ENCODE results near the gene PBRM1. TPM values are rescaled to one million over a fixed set of nuclear protein-coding genes. Genes with fewer than 3 reads are reported as not detected.

The PBRM1 gene
- total and polyA plus RNA-seq, 2 donors (not counting 1 experiment from before 2014, with no cell fraction given): 16.8 to 85.9 TPM

DNA sequence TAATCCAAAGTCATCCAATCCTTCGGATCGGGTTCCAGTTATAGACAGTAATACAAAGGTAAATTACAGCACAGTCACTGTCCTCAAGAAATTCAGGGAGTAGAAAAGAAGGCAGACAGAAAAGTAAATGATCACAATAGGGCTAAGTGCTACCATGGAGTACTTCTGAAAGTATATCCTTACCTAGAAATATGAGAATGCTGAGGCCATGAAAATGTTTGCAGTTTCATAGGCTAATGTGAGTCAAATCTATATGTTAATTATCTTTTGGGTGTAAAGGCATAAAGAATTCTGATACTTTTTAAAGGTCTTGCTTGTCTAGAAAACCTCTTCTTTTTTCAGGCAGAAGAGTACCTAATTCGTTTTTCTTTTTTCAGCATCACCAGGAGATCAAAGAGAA, 29.8 kb downstream of the PBRM1 start:
- no peak overlapping the region for H3K4me3 ChIP-seq (ENCODE audit: control extremely low read depth in 1 of 5, extremely low read depth in 1 of 5, insufficient read depth in 1 of 5, low read depth in 2 of 5, low read length in 4 of 5)
- intact Hi-C loops (cut with micrococcal nuclease): no loop called here
- Mint-ChIP-seq H3K9me3 (ENCODE audit: insufficient read depth) (no peaks in the 10 kb centered on the region), H3K4me3 (no peak overlapping the region), H3K4me1 (no peaks in the 10 kb centered on the region), H3K27ac (no peak overlapping the region), H3K27me3 (no peaks in the 10 kb centered on the region)
- ChIA-PET CTCF (no interaction called here), POLR2A (no interaction called here)
- H3K36me3 ChIP-seq (replicated peaks in 1 of 2; ENCODE audit: control extremely low read depth in 1 of 2, control insufficient read depth in 1 of 2, extremely low read depth in 1 of 2, insufficient read depth in 2 of 2, low read length in 1 of 2): peaks cover 24 to 67% of the 10 kb centered on the region in 2 experiments
- no peak overlapping the region for H2AFZ ChIP-seq (ENCODE audit: insufficient read depth, low read depth, low read length, poor library complexity, severe bottlenecking)
- no peak for DNase-seq
- WGBS (ENCODE audit: insufficient coverage): no CpG with 5 or more reads among the region's 3 CpGs
- peaks cover 1% of the 10 kb centered on the region for H3K79me2 ChIP-seq (ENCODE audit: control insufficient read depth, insufficient read depth, low read length)
- no peak for ATAC-seq (ENCODE audit: low read depth)
- TF ChIP-seq EZH2 (IDR thresholded peaks at IDR 0.05; ENCODE audit: borderline replicate concordance, insufficient read depth, low read depth, low read length, poor library complexity, severe bottlenecking): no peak
- TF ChIP-seq, protein P1, sequence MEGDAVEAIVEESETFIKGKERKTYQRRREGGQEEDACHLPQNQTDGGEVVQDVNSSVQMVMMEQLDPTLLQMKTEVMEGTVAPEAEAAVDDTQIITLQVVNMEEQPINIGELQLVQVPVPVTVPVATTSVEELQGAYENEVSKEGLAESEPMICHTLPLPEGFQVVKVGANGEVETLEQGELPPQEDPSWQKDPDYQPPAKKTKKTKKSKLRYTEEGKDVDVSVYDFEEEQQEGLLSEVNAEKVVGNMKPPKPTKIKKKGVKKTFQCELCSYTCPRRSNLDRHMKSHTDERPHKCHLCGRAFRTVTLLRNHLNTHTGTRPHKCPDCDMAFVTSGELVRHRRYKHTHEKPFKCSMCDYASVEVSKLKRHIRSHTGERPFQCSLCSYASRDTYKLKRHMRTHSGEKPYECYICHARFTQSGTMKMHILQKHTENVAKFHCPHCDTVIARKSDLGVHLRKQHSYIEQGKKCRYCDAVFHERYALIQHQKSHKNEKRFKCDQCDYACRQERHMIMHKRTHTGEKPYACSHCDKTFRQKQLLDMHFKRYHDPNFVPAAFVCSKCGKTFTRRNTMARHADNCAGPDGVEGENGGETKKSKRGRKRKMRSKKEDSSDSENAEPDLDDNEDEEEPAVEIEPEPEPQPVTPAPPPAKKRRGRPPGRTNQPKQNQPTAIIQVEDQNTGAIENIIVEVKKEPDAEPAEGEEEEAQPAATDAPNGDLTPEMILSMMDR (IDR thresholded peaks at IDR 0.05): no peak
- no peaks in the 10 kb centered on the region for H3K27me3 ChIP-seq (replicated peaks in 1 of 4; ENCODE audit: control extremely low read depth in 1 of 4, control insufficient read depth in 3 of 4, insufficient read depth in 4 of 4, low read length in 3 of 4)
- H3K4me2 ChIP-seq (replicated peaks; ENCODE audit: low read depth, low read length, poor library complexity, severe bottlenecking): no peak overlapping the region
- no peak overlapping the region for H3K27ac ChIP-seq (ENCODE audit: low read length in 2 of 2)
- H3K4me1 ChIP-seq (ENCODE audit: control insufficient read depth in 2 of 2, insufficient read depth in 2 of 2, low read length in 2 of 2): no peaks in the 10 kb centered on the region
- H4K20me1 ChIP-seq (ENCODE audit: control insufficient read depth, insufficient read depth, low read length, poor library complexity, severe bottlenecking): no peaks in the 10 kb centered on the region
- no peak overlapping the region for H3K9ac ChIP-seq (ENCODE audit: low read length)
- no peaks in the 10 kb centered on the region for H3K9me3 ChIP-seq (ENCODE audit: control extremely low read depth in 1 of 3, control insufficient read depth in 2 of 3, insufficient read depth in 1 of 3, low read length in 2 of 3)

- Mint-ChIP-seq H3K9me3 (ENCODE audit: insufficient read depth) (no peaks in the 10 kb centered on the region), H3K4me1 (no peaks in the 10 kb centered on the region), H3K27me3 (no peaks in the 10 kb centered on the region), H3K4me3 (no peak overlapping the region), H3K27ac (no peak overlapping the region)
- intact Hi-C loops (cut with micrococcal nuclease): no loop called here
- no peaks in the 10 kb centered on the region for H3K27me3 ChIP-seq (replicated peaks in 1 of 4; ENCODE audit: control extremely low read depth in 1 of 4, control insufficient read depth in 3 of 4, insufficient read depth in 4 of 4, low read length in 3 of 4)
- no peak overlapping the region for H3K4me3 ChIP-seq (ENCODE audit: control extremely low read depth in 1 of 5, extremely low read depth in 1 of 5, insufficient read depth in 1 of 5, low read depth in 2 of 5, low read length in 4 of 5)
- H4K20me1 ChIP-seq (ENCODE audit: control insufficient read depth, insufficient read depth, low read length, poor library complexity, severe bottlenecking): no peaks in the 10 kb centered on the region
- DNase-seq (no peak), ATAC-seq (ENCODE audit: low read depth) (no peak)
- H3K36me3 ChIP-seq (replicated peaks in 1 of 2; ENCODE audit: control extremely low read depth in 1 of 2, control insufficient read depth in 1 of 2, extremely low read depth in 1 of 2, insufficient read depth in 2 of 2, low read length in 1 of 2): peaks cover 30 to 66% of the 10 kb centered on the region in 2 experiments
- H3K9ac ChIP-seq (ENCODE audit: low read length): no peak overlapping the region
- no peaks in the 10 kb centered on the region for H3K9me3 ChIP-seq (ENCODE audit: control extremely low read depth in 1 of 3, control insufficient read depth in 2 of 3, insufficient read depth in 1 of 3, low read length in 2 of 3)
- no peak overlapping the region for H3K27ac ChIP-seq (ENCODE audit: low read length in 2 of 2)
- POLR2A ChIA-PET: no interaction called here
- no peaks in the 10 kb centered on the region for H3K4me1 ChIP-seq (ENCODE audit: control insufficient read depth in 2 of 2, insufficient read depth in 2 of 2, low read length in 2 of 2)
- no peaks in the 10 kb centered on the region for H3K79me2 ChIP-seq (ENCODE audit: control insufficient read depth, insufficient read depth, low read length)
- TF ChIP-seq, protein P1 (IDR thresholded peaks at IDR 0.05): no peak
- no peak for TF ChIP-seq EZH2 (IDR thresholded peaks at IDR 0.05; ENCODE audit: borderline replicate concordance, insufficient read depth, low read depth, low read length, poor library complexity, severe bottlenecking)
- CTCF ChIA-PET: no interaction called here
- no peak overlapping the region for H3K4me2 ChIP-seq (replicated peaks; ENCODE audit: low read depth, low read length, poor library complexity, severe bottlenecking)
- H2AFZ ChIP-seq (ENCODE audit: insufficient read depth, low read depth, low read length, poor library complexity, severe bottlenecking): no peak overlapping the region
Observed at GRCh38 chr3:52651592-52651991, 34.1 kb downstream of the PBRM1 start.
